Mammary epithelial cell (primary cell): ENCODE results near the gene TMEM9B.

Source experiments
- CTCF ChIP-seq, 2 donors: IDR thresholded peaks in 1 of 2; conservative IDR thresholded peaks in 1 of 2; 2 replicates each; pipeline ENCODE4 v1.5.1; 2011 to 2012; ENCODE audit warnings: inconsistent platforms in 2 of 2, low read length in 2 of 2, mild to moderate bottlenecking in 2 of 2, control low read depth in 1 of 2, low read depth in 1 of 2; ENCODE audit not compliant: insufficient read depth in 1 of 2; ENCODE audit errors: extremely low read depth in 1 of 2
- EZH2 ChIP-seq: IDR thresholded peaks from 2 replicates; pipeline ENCODE4 v1.6.1; 2012; ENCODE audit warnings: low read length, inconsistent platforms, borderline replicate concordance

DNA sequence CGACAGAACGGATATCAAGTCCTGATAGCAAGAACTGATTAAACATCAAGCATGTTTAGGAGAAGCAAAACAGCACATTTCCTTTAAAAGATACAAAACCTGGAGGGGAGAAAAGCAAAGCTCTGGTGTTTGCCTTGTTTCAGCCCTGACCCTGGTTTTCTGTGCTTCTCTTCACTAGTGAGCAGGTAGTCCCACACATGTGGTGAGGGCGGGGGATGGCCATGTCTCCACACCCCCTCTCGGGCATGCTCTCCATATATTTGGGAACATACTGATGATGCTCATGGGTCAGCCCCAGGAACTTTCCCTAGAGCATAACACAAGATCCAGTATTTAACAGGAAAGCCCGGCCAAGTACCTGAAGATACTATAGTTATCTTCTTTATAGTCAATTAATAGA, 41.6 kb downstream of the TMEM9B start:
- TF ChIP-seq CTCF (conservative IDR thresholded peaks at IDR 0.05 in 1 of 2, IDR thresholded peaks at IDR 0.05 in 1 of 2; ENCODE audit: extremely low read depth in 1 of 2, insufficient read depth in 1 of 2, low read depth in 1 of 2, low read length in 2 of 2) (no peak), EZH2 (no peak)
